HPDE6-E6E7 (cell line): ENCODE results near the gene DUSP8.

ENCODE experiments used
- DNase-seq: peaks from one replicate; pipeline ENCODE4 v3.0.0; 2011; ENCODE audit warnings: missing footprints; ENCODE audit errors: extremely low spot score

Gene DUSP8

DNA sequence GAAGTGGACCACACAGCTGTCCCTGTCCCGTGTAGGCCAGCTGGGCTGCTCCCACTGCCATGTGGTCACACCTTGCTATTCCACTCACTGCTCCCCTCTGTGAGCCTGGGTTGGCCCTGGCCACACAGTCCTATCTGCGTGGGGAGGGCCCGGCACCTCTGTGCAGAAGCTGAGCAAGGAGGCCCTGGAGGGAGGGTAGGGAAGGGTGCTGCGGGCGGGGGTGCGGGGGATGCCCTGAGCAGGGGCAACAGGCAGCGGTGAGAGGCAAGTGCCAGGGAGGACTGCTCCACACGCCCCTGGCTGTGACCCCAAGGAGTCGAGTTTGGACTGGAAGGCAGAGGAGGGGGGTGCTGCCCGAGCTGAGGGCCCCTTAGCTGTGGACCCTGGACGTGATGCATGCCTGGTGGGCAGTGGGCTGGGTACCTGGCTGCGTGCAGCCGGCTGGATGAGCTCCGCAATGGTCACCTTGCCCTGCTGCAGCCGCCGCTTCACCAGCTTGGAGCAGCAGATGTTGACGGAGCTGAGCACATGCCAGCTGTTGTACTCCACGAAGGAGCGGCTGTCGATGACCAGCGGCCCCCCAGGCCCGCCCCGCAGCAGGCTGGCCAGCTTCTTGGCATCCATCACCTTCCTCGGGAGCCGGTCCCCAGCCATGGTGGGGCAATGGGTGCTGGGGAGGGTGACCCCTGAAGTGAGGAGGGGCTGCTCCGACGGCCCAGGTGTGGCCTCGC lies 6.7 kb downstream of the DUSP8 start:
- DNase-seq = no peak

DNA sequence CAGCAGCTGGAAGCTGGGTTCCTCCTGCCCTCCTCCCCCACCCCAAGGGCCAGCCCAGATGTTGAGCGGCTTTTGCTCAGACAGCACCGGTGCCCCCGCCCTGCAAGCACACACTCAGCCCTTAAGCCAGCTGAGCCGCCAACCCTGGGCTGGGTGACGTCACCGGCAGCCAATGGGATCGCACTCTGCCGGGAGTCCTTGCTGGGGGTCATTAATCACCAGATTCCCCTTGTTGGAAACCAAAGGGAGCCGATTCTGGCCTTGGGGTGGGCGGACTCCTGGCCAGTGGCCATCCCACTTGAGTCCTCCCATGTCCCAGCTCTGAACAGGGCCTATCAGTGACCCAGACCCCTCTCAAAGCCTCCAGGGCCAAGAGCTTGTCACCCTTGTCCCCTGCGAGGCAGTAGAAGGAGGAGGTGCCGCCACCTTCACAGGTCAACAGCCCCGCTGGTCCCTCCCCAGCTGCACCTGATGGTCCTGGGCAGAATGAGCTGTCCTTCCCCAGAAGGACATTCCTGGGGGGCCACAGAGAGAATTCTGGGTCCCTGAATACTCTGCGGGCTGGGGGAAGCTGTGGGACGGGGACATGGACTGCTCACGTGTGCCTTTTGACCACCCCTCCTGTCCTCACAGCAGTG lies 7.4 kb downstream of the DUSP8 start:
- no peak for DNase-seq

DNA sequence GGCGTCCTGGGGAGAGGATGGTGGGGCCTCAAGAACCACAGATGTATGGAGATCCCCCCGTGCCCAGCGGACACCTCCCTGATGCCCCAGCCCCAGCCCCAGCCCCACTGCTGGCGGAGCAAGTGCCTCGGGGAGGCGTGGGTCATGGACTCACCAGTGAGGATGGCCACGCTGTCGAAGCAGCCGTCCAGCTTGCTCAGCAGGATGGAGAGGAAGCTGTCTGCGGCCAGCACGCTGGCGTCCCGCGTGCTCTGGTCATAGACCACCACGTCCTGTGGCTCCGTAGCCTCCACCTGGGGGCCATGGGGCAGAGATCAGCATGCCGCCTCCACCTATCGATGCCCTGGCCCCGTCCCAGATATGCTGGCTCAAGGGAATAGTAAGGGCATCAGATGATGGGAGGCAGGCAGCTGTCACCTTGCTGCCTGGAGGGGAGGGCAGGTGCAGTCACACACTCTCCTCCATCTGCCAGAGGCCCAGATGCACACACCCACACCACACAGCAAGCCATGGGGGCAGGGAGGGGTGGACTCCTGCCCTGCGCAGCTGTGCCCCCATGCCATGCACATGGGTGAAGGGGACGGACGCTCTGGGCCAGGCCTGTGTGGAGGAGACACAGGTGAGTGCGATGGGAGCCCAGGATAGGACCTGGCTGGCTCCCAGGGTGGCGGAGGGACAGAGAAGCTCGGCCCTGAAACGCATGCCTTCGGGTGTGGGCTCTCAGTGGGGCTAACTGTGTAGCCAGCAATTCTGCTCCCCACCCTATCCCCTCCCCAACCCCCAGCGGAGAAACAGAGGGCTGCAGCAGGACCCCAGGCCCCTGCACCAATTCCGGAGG lies 8.2 kb downstream of the DUSP8 start:
- no peak for DNase-seq

- DNase-seq = no peak
Measured at GRCh38 chr11:1563149-1563638, 8.9 kb downstream of the DUSP8 start.

DNA sequence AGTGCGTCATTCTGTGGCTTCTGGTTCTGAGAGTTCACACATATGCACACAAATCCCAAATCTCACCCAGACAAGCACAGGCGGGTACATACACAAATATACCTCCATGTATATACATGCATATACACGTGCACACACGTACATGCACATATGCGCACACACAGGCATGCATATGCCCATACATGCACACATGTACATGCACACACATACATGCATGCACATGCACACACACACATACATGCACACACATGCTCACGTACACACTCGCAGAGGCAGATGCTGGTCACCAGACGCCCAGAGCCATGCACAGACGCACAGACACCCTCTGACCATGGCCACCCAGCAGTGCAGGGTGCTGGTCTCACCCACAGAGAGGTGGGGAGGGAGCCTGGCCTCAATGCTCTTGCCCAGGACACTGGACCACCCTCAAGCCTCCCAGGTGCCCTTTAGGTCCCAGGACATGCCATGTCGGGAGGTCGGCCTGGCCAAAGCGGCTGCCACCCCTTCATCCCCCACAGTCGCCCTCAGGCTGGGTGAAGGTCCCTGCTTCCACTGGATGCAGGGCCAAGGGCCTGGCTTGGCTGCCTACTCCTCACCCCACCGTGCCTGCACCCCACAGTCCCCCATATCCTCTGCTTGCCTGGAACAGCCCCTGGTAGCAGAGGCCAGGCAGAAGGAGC lies 9.5 kb downstream of the DUSP8 start:
- no peak for DNase-seq

GRCh38 chr11:1561955-1562354 lies 10.1 kb downstream of the DUSP8 start:
- no peak for DNase-seq

- no peak for DNase-seq
Measured at GRCh38 chr11:1561266-1561665, 10.8 kb downstream of the DUSP8 start.

- no peak for DNase-seq
Measured at GRCh38 chr11:1560649-1561251, 11.3 kb downstream of the DUSP8 start.

GRCh38 chr11:1560002-1560648 lies 11.9 kb downstream of the DUSP8 start:
- no peak for DNase-seq

- DNase-seq = no peak
Measured at GRCh38 chr11:1559111-1559951, 12.7 kb downstream of the DUSP8 start.

DNA sequence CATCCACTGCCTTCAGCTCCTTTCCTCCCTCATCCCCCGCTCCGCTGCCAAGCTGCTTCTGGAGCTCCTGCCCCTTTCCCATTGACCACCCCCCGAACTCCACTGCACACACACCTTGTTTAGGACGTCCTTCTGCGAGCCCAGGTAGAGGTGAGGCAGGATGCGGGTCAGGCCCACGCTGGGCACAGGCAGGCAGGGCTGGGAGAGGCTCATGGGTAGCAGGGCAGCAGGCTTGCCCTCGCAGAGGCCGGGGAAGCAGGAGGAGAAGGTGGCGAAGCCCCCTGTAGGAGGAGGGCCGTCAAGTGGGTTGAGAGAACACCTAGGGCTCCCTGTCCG lies 13.3 kb downstream of the DUSP8 start:
- no peak for DNase-seq

DNA sequence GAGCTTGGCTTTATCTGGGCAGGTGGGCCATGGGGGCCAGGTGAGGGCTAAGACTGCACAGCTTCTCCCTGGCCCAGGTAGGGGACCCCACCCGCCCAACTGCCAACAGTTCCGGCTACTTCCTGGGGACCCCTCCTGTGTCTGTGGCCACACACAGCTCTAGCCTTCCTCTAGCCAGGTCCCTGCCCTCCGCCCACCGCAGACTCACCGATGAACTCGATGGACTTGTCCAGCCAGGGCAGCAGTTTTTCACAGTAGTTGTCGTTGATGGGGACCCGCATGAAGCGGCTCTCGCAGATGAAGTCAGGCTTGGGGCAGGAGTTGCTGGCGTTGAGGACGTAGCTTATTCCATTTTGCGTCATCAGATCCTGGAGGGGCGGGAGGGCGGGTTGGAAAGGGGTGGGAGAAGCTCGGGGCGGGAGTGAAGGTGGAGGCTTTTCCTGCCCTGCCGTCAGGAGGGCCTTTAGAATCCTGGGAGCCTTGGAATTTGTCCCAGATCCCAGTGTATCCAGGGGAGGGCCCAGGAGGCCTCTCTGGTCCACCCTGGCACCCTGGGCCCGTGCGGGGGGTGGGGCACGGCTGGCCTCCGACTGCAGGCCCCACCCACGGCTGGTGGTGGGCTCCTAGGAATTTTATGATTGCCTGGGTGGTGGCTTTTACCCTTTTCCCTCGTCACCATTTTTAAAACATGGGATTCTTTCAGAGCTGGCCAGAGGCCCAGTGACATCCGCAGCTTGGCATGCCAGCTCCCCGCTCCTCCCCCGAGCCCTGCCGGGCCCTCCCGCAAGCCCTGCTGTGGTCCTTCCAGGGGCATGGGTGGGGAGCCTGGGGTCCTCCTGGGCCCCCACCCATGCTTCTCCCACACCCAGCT lies 13.9 kb downstream of the DUSP8 start:
- no peak for DNase-seq

GRCh38 chr11:1557051-1557884 lies 14.8 kb downstream of the DUSP8 start:
- no peak for DNase-seq

- DNase-seq = no peak
Measured at GRCh38 chr11:1556278-1556902, 15.7 kb downstream of the DUSP8 start.

DNA sequence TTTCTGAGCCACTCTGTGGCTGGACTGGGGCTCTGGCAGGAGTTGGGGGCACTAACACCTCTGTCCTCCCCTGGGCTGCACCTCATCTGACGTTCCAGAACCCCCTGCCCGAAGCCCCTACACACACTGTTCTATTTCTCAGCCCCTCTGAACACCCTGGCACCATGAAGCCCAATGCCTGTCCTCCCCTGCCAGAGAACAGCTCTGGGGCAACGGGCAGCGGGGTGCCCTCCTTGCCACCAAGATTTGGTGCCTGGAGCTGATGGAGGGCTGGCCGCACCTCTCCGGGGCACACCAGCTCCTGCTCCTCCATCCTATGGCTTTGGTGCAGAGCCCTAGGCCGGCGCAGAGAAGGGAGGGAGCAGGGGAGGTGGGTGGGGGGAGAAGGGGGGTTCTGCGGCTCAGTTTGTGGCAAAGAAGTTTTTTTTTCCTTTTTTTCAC lies 16.3 kb downstream of the DUSP8 start:
- no peak for DNase-seq

DNA sequence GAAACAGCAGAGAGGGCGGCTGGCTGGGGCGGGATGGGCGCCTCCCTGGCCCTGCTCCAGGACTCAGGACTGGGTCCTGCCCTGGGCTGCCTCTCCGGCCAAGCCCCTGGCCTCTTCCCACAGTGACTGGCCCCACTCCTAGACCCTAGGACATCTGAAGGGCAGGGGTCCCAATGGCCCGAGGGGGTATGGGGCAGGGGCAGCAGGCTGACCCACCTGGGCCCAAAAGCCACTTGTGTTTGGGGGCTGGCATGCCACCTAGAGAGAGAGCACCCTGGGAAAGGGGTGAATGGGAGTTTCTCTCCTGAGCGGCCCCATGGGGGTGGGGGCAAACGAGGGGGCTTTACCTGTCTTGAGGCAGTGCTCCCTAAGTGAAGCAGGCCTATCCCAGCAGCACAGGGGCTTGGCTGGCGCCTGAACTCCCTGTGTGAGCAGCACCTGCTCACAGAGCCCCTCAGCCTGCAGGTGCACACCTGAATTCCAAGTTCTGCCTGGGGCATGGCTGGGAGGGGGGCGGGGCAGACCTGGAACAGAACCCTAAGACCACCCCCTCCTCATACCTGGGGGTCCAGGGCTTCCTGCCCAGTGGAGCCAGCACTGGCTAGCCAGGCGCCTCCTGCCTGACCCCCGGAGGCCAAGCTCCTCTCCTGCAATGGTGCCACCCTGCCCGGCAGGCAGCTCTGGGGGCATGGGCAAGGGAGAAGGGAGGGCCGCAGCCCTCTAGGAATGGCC lies 16.9 kb downstream of the DUSP8 start:
- DNase-seq = no peak
